ENCODE measurements around the gene XIST.
"Not testable (repeated sequence)": the region's sequence is repeated elsewhere in the genome, so short reads cannot be mapped to it uniquely, and the experiment has no call there.

XIST gene

GRCh38 chrX:73818200-73819116, 34.1 kb downstream of the XIST start:
- DNase-seq (ENCODE audit: low read depth in 1 of 2, low spot score in 1 of 2): no peak
- Histone ChIP-seq H3K27ac (replicated peaks) (no peak overlapping the region), H3K27me3 (ENCODE audit: insufficient read depth, poor library complexity, severe bottlenecking) (no peaks in the 10 kb centered on the region), H3K4me3 (replicated peaks; ENCODE audit: insufficient read depth, low read length) (no peak overlapping the region)
- TF ChIP-seq CTCF (IDR thresholded peaks at IDR 0.05; ENCODE audit: insufficient read depth, low read length) (no peak), POLR2AphosphoS5 (IDR thresholded peaks at IDR 0.05; ENCODE audit: low read depth) (no peak), REST (IDR thresholded peaks at IDR 0.05; ENCODE audit: insufficient replicate concordance, low read depth) (no peak), GABPA (IDR thresholded peaks at IDR 0.05; ENCODE audit: low read depth) (no peak), SPI1 (IDR thresholded peaks at IDR 0.05; ENCODE audit: borderline replicate concordance, low read depth) (no peak)

- TF ChIP-seq POLR2AphosphoS5 (IDR thresholded peaks at IDR 0.05; ENCODE audit: low read depth): no peak
- TF ChIP-seq GABPA (IDR thresholded peaks at IDR 0.05; ENCODE audit: low read depth): no peak
- no peak for TF ChIP-seq REST (IDR thresholded peaks at IDR 0.05; ENCODE audit: insufficient replicate concordance, low read depth)
- no peak for TF ChIP-seq CTCF (IDR thresholded peaks at IDR 0.05; ENCODE audit: insufficient read depth, low read length)
- TF ChIP-seq SPI1 (IDR thresholded peaks at IDR 0.05; ENCODE audit: borderline replicate concordance, low read depth): no peak
- Histone ChIP-seq H3K27ac (replicated peaks) (no peak overlapping the region), H3K4me3 (replicated peaks; ENCODE audit: insufficient read depth, low read length) (no peak overlapping the region), H3K27me3 (ENCODE audit: insufficient read depth, poor library complexity, severe bottlenecking) (no peaks in the 10 kb centered on the region)
- DNase-seq (ENCODE audit: low read depth in 1 of 2, low spot score in 1 of 2): no peak
Observed at GRCh38 chrX:73817393-73818199, 34.9 kb downstream of the XIST start.

GRCh38 chrX:73812256-73812655, 40.3 kb downstream of the XIST start:
- no peak for TF ChIP-seq GABPA (IDR thresholded peaks at IDR 0.05; ENCODE audit: low read depth)
- TF ChIP-seq CTCF (IDR thresholded peaks at IDR 0.05; ENCODE audit: insufficient read depth, low read length): no peak
- no peak for TF ChIP-seq REST (IDR thresholded peaks at IDR 0.05; ENCODE audit: insufficient replicate concordance, low read depth)
- TF ChIP-seq POLR2AphosphoS5 (IDR thresholded peaks at IDR 0.05; ENCODE audit: low read depth): no peak
- TF ChIP-seq SPI1 (IDR thresholded peaks at IDR 0.05; ENCODE audit: borderline replicate concordance, low read depth): no peak
- no peak overlapping the region for H3K27ac ChIP-seq (replicated peaks)
- H3K27me3 ChIP-seq (ENCODE audit: insufficient read depth, poor library complexity, severe bottlenecking): peaks cover 2% of the 10 kb centered on the region
- no peak overlapping the region for H3K4me3 ChIP-seq (replicated peaks; ENCODE audit: insufficient read depth, low read length)
- DNase-seq (ENCODE audit: low read depth in 1 of 2, low spot score in 1 of 2): no peak

- not testable (repeated sequence) for H3K4me3 ChIP-seq (replicated peaks; ENCODE audit: insufficient read depth, low read length); DNase-seq (ENCODE audit: low read depth in 1 of 2, low spot score in 1 of 2); H3K27me3 ChIP-seq (ENCODE audit: insufficient read depth, poor library complexity, severe bottlenecking); H3K27ac ChIP-seq (replicated peaks)
Observed at GRCh38 chrX:73804109-73804508, 48.4 kb downstream of the XIST start.

All from HL-60 (cell line).